Adrenal gland (tissue), 12 donors: Measurements from ENCODE around the gene PPM1J. TPM values are rescaled to one million over a fixed set of nuclear protein-coding genes. Genes with fewer than 3 reads are reported as not detected.

Experiments used
- DNase-seq, 7 donors: peaks; one replicate each; pipeline ENCODE4 v3.0.0-alpha.2; 2019 to 2020
- H3K27ac ChIP-seq, 5 donors: fragments of 200-600 bp; sonication (generic) in 4 of 5; 1 replicate in 3 of 5; 2 replicates in 2 of 5; pipeline versions ENCODE4 v1.5.1 to v1.8.0; 2016 to 2020; ENCODE audit warnings: mild to moderate bottlenecking in 1 of 5
- H3K27me3 ChIP-seq: fragments of 200-600 bp; 2 replicates; pipeline ENCODE4 v1.8.0; 2021
- H3K36me3 ChIP-seq, 2 donors: fragments of 200-600 bp; replicated peaks in 1 of 2; 1 replicate in 1 of 2; 2 replicates in 1 of 2; pipeline versions ENCODE4 v1.5.1 to v1.8.0; 2018 to 2022
- H3K4me1 ChIP-seq, 2 donors: fragments of 200-600 bp; replicated peaks in 1 of 2; 1 replicate in 1 of 2; 2 replicates in 1 of 2; pipeline versions ENCODE4 v1.5.1 to v1.8.0; 2018 to 2021
- H3K4me3 ChIP-seq, 4 donors: fragments of 200-600 bp; sonication (generic) in 3 of 4; one replicate each; pipeline ENCODE4 v1.5.1; 2016 to 2018
- H3K9me3 ChIP-seq, 3 donors: fragments of 200-600 bp; sonication (generic) in 1 of 3; replicated peaks in 1 of 3; 1 replicate in 2 of 3; 2 replicates in 1 of 3; pipeline versions ENCODE4 v1.5.1 to v1.8.0; 2016 to 2021
- POLR2A ChIP-seq, 2 donors: fragments of 450-650 bp; IDR thresholded peaks; one replicate each; pipeline ENCODE4 v1.6.1; 2017; ENCODE audit warnings: antibody characterized with exemption in 2 of 2, mild to moderate bottlenecking in 2 of 2, moderate library complexity in 1 of 2
- WGBS, 4 donors: extraction: QIAGEN DNeasy Blood & Tissue Kit in 2 of 4; methylation state at CpG; one replicate each; pipeline versions ENCODE4 v1.1.5 to v1.1.7; 2013 to 2017; 5-methylcytosine and 5-hydroxymethylcytosine counted together
- intact Hi-C, 2 donors: fragments of 100-400 bp; cut with DNase I; formaldehyde crosslinking; loops; one replicate each; pipeline versions ENCODE4 v1.14.1 to v1.15.0; 2022 to 2023
- polyA plus RNA-seq, 3 donors: library from polyadenylated mRNA; stranded (reverse); fragments of 200-250 nt in 2 of 3; fragments of 350-450 nt in 1 of 3; fragmentation: Illumina TruSeq in 1 of 3; extraction: RNeasy Lipid Tissue Mini Kit (QIAGEN cat#74804) in 1 of 3; gene quantifications; one replicate each; pipeline ENCODE4 v1.2.3, GENCODE V29; 2013 to 2014
- total RNA-seq, 9 donors: library from RNA; depleted of rRNA in 4 of 9; stranded (reverse); fragments of >200 nt in 4 of 9; fragments of 120-200 nt in 1 of 9; fragmentation: NEBNext Ultra II Directional in 1 of 9; extraction: Animal tissue kit (Norgen Biotek cat#: 25700) in 1 of 9; gene quantifications; one replicate each; pipeline versions ENCODE4 v1.1.0 to v1.2.4, GENCODE V29; 2013 to 2023
- TF ChIP-seq, protein P1 (sequence below), 6 experiments: fragments of 450-650 bp in 4 of 6; fragments of 200-600 bp in 2 of 6; sonication (generic) in 1 of 6; IDR thresholded peaks; 1 replicate in 5 of 6; 2 replicates in 1 of 6; pipeline versions ENCODE4 v1.5.1 to v1.8.0; 2016 to 2021; ENCODE audit warnings: antibody characterized with exemption in 6 of 6, mild to moderate bottlenecking in 2 of 6, moderate library complexity in 1 of 6
- donor health status: healthy with polysubstance abuse.
- donor health status: Bipolar disorder and iron deficiency.
- donor health status: DM: yes; HTN: yes; CAD: no.
- donor health status: DM: no; HTN: no; CAD: no.
- donor health status: DM: no; HTN: no; CAD: no.
- donor health status: DM: yes; HTN: yes; CAD: no.

Gene PPM1J
- total and polyA plus RNA-seq, 12 donors: 0.31 to 5.1 (median 1.0) TPM; not detected in 1

GRCh38 chr1:112759228-112759627 lies 44.1 kb upstream of the PPM1J start:
- intact Hi-C loops: no loop called here
- WGBS, 4 donors: 62 to 87% (median 69%) methylated on average over 6 of the region's 6 CpGs
- Histone ChIP-seq H3K27me3 (peaks cover 5% of the 10 kb centered on the region), H3K4me1 (no peaks in the 10 kb centered on the region), H3K4me3 (no peak overlapping the region), H3K36me3 (no peaks in the 10 kb centered on the region), H3K27ac (no peak overlapping the region), H3K9me3 (no peaks in the 10 kb centered on the region)
- no peak for DNase-seq
- TF ChIP-seq, protein P1, sequence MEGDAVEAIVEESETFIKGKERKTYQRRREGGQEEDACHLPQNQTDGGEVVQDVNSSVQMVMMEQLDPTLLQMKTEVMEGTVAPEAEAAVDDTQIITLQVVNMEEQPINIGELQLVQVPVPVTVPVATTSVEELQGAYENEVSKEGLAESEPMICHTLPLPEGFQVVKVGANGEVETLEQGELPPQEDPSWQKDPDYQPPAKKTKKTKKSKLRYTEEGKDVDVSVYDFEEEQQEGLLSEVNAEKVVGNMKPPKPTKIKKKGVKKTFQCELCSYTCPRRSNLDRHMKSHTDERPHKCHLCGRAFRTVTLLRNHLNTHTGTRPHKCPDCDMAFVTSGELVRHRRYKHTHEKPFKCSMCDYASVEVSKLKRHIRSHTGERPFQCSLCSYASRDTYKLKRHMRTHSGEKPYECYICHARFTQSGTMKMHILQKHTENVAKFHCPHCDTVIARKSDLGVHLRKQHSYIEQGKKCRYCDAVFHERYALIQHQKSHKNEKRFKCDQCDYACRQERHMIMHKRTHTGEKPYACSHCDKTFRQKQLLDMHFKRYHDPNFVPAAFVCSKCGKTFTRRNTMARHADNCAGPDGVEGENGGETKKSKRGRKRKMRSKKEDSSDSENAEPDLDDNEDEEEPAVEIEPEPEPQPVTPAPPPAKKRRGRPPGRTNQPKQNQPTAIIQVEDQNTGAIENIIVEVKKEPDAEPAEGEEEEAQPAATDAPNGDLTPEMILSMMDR (IDR thresholded peaks at IDR 0.05): no peak
- no peak for TF ChIP-seq POLR2A (IDR thresholded peaks at IDR 0.05)

GRCh38 chr1:112754116-112754628 lies 39.0 kb upstream of the PPM1J start:
- no peaks in the 10 kb centered on the region for H3K36me3 ChIP-seq
- H3K9me3 ChIP-seq: no peaks in the 10 kb centered on the region
- H3K27ac ChIP-seq: no peak overlapping the region
- H3K4me3 ChIP-seq: no peak overlapping the region
- H3K27me3 ChIP-seq: peaks cover 5% of the 10 kb centered on the region
- TF ChIP-seq POLR2A (IDR thresholded peaks at IDR 0.05): no peak
- TF ChIP-seq, protein P1 (IDR thresholded peaks at IDR 0.05): no peak
- H3K4me1 ChIP-seq: no peaks in the 10 kb centered on the region
- WGBS, 4 donors: 0 to 47% (median 19%) methylated on average over 1 of the region's 1 CpG
- no peak for DNase-seq
- intact Hi-C loops: no loop called here

GRCh38 chr1:112748396-112748795 lies 33.3 kb upstream of the PPM1J start:
- WGBS, 4 donors: 88 to 96% (median 92%) methylated on average over 11 to 12 of the region's 12 CpGs
- Histone ChIP-seq H3K4me1 (peaks cover 4 to 5% of the 10 kb centered on the region in 2 donors), H3K27me3 (peaks cover 15% of the 10 kb centered on the region), H3K4me3 (no peak overlapping the region), H3K9me3 (no peaks in the 10 kb centered on the region), H3K36me3 (no peaks in the 10 kb centered on the region), H3K27ac (no peak overlapping the region)
- TF ChIP-seq, protein P1 (IDR thresholded peaks at IDR 0.05): no peak
- TF ChIP-seq POLR2A (IDR thresholded peaks at IDR 0.05): no peak
- intact Hi-C loops: no loop called here
- no peak for DNase-seq

GRCh38 chr1:112744009-112744578 lies 29.0 kb upstream of the PPM1J start:
- no peak for TF ChIP-seq POLR2A (IDR thresholded peaks at IDR 0.05)
- Histone ChIP-seq H3K4me1 (peaks cover 4 to 5% of the 10 kb centered on the region in 2 donors), H3K27ac (no peak overlapping the region), H3K4me3 (peak overlapping the region in 1 of 4 donors; percentile 10), H3K9me3 (no peaks in the 10 kb centered on the region), H3K36me3 (no peaks in the 10 kb centered on the region), H3K27me3 (peaks cover 28% of the 10 kb centered on the region)
- 7 to 9% (median 8%) methylated on average over 13 to 58 of the region's 58 CpGs for WGBS, 4 donors
- peak in 1 of 7 donors; percentile 4 for DNase-seq
- intact Hi-C loops: no loop called here
